Activated CD8-positive, alpha-beta memory T cell treated with anti-CD3 and anti-CD28 coated beads, Interleukin-2, amount 50 U/mL, for 24 hours (primary cell): Measurements from ENCODE around the gene ZCCHC18.
"Not testable (repeated sequence)": the region's sequence is repeated elsewhere in the genome, so short reads cannot be mapped to it uniquely, and the experiment has no call there.

Source experiments
- DNase-seq: peaks from one replicate; pipeline ENCODE4 v3.0.0-alpha.2; 2020; ENCODE audit errors: extremely low read depth

The ZCCHC18 gene

DNA sequence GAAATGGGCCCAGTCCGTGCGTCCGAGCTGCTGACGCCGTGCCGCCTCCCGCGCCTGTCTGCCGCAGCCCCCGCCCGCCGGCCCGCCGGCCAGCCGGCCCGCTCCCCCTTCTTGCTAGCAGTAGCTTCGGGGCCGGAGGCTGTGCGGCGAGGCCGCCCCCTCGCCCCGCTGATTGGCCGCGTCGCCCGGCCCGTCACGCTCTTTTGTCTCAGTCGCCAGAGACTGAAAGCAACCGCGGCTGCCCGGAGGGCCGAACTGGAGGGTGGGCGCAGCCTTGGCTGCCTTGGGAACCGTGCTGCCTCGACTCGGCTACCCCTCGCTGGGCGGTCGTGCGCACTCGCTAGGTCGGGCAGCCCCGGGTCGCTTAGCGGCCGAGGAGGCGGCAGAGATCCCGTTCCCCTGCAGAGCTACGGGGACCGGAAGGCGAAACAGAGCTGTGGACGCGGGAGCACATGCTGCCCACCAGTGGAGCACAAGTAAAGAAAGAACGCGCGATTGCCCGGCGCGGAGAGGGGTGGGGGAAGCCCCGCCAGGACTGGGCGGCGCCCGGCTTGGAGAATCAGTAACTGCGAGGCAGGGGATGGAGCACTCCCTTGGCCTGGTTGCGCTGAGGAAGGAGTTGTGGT lies at the start of gene ZCCHC18:
ZCCHC18 (plus strand) TSS at position 198 of the 626 bp plus-strand sequence. CDS start 1,589 bp downstream, outside the sequence.
- DNase-seq, result no peak

DNA sequence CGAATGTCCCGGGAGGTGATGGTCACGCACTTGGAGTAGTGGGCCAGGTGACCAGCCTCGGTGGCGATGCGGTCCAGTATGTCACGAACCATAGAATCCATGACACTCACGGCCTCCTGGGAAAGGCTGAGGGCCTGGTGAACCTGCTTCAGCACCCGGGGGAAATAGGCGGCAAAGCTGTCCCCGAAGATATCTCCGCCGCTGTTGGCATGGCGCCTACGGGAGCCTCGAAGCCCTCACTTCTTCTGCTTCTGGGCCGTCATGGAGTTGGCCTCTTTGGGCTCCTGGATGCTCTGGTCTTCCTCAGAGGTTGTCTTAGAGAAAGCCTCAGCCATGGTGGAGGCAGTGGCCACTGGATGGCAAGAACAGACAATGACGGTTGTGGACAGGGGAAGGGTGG lies 49.7 kb upstream of the ZCCHC18 start:
- not testable (repeated sequence) for DNase-seq

DNA sequence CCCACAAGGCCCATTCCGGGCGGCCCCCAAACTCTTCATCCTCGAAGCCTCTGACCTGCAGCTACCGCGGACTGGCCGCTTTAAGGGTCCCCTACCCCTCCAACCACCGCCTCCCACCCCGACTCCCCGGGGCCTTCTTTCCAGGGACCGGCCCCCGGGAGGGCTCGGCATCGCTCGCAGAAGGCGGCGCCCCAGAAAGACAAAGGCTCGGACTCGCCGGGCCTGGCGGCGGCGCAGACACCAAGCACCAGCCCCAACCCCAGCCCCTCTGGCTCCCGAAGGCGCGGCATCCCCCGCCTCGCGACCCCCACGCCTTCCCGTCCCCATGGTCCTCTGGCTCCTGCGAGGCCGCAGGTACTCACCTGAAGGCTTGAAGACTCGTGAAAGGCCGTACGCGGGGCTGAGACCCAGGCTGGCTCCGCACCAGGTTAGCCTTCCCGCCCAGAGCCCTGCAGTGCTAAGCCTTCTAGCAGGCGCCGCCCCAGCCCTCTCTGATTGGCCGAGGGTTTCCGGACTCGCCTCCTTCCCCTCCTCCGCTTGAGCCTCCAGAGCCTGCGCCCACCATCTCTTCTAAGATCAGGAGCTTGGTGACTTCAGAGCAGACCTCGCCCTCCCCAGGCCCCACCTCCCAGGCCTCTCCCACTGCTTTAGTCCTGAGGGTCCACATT lies 36.4 kb upstream of the ZCCHC18 start, which contains the start of gene TMSB15C:
TMSB15C (minus strand) TSS at position 459 of the 668 bp plus-strand sequence.
- DNase-seq, result not testable (repeated sequence)

DNA sequence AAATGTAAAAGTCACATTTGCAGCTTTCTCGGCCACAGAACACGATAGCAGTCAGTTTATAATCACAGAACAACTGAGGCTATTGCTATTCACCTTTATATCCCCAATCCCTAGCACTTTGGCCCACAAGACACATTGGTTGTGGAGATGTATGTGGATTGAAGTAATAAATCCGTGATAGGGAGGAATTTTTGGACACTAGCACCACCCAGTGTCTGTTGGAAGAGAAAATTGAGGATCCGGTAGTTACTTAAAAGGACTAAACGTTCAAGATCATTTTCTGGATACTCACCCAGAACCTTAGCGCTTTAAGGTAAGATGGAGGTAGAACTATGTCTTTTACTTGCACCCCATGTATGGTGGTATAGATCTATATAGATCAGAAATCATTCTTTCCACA lies 34.5 kb upstream of the ZCCHC18 start:
- not testable (repeated sequence) for DNase-seq

DNA sequence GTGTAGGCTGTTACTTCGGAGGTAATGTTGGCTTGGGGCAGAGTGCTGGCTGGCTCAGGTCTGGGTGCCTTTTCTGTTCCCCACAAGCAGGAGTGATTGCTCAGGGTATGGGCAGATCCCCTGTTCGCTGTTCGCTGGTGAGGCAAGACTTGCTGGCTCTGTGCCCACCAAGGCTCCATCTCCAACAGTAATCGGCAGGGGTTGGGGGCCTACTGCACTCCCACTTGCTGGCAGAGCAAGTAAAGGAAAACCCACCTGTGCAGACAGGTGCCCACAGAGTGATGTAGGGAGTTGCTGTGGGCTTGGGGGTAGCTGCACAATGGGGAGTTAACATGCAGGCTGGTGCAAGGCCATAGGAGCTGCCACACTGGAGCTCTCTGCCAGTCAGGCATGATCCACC lies 28.3 kb upstream of the ZCCHC18 start:
- DNase-seq, result no peak

DNA sequence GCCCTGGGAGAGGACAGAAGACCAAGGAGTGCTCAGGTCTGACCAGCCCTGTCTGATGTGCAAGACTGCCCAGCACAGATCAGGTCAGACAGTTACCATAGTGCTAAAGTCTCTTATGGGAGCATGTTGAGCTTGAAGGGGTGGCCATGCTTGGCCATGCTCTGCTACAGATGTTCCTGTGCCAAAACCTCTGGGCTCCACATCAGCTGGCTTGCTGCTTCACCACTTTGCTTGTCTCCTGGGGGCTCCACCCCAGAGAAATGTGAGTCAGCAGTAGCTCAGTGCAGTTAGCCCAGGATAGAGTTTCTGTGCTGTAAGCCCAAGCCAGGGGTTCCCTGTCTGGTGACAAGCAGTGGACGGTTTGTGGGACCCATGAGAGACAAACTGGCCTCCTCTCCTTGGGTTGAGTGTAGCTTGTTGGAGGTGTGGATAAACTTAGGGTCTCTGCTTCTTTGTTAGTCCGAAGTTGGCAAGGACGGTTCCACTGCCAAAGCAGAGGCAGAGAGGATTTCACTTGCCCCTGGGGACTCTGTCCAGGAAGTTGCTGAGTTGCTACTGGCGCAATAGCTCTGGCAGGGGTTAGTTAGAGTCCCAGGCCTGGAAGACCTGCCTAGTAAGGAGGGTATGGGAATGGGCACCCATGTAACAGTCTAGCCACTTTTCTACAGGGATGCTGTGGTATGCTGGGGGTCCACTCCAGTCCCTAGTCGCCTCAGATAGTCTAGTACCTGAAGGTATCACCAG lies 27.6 kb upstream of the ZCCHC18 start:
- no peak for DNase-seq

DNA sequence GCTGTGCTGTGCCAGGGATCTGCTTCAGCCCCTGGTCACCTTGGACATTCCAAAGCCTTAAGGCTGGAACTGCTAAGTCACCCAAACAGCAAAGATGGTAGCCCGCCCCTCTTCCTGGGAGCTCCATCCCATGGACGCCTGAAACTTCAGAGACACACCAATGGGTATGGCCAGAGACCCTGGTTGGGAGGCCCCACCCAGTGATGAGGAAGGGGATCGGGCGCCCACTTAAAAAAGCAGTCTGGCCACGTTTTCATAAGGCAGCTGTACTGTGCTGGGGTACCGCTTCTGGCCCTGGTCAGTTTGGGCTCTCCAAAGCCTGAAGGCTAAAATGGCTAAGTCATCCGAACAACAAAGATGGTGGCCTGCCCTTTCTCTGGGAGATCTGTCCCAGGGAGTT lies 26.8 kb upstream of the ZCCHC18 start:
- DNase-seq, result no peak

DNA sequence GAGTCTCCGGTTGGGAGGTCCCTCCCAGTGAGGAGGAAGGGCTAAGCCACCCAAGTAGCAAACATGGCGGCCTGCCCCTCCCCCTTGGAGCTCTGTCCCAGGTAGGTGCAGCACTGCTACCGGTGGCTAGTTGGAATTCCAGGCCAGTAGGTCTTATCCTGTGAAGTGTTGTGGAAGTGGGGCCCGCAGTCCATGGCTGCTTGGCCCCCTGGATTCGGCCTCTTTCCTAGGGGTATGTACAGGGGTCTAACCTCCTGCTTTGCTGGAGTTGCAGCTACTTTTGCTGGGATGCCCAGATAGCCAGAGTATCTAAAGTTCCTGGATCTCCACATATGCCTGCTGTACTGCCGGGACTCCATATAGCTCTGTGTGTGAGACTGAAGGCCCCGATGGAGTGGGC lies 26.4 kb upstream of the ZCCHC18 start:
- DNase-seq, result no peak

DNA sequence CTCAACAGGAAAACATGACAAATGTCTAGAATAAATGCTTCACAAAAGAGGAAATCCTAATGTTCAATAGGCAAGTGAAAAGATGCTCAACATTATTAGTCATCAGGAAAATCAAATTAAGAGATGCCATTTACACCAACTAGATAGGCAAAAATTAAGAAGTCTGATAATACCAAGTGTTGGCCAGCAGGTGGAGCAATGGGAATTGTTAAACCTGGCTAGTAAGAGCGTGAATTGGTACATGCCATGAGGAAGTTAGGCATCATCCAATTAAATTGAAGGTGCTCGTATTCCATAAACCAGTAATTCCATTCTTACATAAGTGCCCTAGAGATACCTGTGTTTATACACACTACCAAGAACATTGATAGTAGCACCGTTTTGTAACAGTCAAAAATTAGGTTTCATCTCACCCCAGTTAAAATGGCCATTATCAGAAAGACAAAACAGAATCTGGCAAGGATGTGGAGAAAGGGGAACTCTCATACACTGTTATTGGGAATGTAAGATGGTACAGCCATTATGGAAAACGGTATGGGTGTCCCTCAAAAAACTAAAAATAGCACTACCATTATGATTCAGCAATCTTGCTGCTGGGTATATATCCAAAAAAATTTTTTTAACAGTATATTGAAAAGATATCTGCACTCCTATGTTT lies 14.0 kb upstream of the ZCCHC18 start:
- no peak for DNase-seq

DNA sequence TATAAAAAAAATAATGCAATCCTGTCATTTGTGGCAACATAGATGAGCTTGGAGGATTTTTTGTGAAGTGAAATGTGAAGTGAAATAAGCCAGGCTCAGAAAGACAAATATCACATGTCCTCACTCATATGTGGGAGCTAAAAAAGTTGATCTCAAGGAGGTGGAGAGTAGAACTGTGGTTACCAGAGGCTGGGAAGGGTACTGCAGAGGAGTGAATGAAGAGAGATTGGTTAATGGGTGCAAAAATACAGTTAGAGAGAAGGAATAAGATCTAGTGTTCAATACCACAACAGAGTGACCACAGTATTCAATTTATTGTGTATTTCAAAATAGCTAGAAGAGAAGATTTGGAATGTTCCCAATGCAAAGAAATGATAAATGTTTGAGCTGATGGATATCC lies 13.4 kb upstream of the ZCCHC18 start:
- DNase-seq, result no peak

DNA sequence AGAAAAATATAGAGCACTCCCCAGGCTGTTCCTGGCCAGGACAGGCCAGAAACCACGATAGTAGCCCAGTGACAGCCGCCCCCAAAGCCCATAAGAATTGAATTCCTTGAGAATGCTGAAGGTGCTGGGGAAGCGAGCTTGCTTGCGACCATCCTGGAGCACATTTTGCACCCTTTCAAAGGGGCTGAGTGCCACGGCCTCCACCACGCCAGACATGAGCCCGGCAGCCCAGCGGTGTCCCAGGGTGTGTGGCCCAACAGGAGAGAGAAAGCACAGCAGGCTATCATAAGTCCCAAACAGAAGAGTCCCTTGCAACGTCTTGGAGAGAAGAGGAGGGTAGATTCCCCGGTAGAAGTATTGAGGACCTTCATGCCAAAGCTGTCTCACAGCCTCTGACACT lies 7.6 kb upstream of the ZCCHC18 start:
- DNase-seq, result no peak

DNA sequence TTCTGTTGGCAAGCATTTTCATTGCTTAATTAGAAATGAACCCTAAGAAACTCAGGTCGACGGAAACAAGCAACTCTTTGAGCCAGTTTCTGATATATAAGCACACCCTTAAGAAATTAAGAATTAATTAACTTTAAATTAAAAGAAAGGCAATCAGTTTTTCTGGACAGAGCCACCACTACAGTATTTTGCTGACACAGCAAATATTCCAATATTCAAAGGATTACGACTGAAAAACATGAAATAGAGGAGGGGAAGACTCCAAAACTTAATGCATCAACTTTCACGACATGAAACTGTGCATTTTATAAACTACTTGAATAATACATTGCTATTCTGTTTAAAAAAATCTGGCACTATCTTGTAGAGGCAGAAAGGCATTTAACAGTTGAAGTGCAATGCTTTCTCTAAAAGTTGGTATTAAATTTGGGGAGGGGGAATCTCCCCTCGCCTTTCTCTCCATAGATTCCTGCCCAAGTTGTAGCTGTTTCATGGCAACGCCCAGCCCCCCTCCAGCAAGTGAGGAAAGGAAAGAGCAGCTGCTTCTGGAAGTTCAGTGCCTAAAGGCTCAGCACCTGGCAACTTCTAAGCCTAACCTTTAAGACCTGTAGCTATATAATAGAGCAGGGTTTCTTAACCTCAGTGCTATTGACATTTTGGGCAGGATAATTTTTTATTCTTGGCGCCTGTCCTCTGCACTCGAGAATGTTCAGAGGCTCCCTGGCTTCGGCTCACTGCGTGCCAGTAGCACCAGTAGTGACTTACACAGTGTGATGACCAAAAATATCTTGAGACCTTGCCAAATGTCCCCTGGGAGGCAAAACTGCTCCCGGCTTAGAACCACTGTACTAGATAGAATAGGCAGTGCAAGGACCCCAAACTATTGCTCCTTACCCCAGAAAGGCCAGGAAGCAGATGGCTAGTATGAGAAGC lies 6.7 kb upstream of the ZCCHC18 start:
- no peak for DNase-seq

DNA sequence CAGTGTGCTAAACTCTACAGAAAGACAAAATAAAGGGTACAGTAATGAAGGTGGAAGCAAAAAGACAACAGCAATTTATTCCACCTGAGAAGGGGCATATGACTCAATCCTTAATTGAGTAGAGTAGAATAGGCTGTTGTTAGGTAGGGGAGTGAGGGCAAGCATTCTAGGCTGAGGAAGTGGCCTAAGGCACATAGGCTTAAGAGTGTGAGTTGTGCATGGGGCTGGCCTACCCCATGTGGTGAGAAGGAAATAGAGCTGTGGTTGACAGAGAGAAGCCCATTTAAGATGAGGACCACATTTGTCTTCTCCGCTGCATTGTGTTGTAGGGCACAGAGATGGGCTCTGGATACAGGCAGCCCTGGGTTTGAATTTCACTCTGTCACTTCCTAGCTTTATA lies 3.4 kb upstream of the ZCCHC18 start:
- DNase-seq, result no peak

DNA sequence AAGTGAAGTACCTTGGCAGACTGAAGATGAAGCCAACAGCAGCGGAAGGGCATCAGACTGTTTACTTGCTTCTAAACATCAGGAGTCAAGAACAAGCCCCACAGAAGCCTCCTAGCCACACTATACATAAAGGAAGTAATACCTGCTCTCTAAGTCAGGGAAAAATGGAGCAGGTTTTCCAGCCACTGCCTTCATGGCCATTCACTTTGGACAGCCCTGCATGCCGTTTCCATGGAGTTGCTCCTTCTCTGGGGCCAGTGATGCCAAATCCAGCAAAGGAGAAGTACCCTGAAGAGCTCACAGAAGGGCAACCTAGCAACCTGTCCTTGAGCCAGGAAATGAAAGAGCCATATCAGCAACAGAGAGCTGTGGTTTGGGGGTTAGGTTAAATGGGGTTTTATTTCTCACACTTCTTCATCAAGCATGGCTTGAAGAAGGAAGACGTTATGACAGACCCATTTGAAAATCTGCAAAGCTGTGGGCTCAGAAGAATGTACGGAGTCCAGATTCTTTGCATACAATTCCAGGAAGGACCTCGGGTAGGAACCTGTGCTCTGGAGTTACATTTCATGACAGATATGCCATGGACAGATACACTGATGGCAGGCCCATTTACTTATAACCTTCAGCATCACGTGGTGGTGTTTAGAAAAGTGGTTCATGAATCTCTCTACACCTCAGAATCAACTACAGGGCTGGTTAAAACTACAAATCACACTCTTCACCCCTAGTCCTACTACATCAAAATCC lies 1.7 kb upstream of the ZCCHC18 start:
- DNase-seq, result not testable (repeated sequence)

DNA sequence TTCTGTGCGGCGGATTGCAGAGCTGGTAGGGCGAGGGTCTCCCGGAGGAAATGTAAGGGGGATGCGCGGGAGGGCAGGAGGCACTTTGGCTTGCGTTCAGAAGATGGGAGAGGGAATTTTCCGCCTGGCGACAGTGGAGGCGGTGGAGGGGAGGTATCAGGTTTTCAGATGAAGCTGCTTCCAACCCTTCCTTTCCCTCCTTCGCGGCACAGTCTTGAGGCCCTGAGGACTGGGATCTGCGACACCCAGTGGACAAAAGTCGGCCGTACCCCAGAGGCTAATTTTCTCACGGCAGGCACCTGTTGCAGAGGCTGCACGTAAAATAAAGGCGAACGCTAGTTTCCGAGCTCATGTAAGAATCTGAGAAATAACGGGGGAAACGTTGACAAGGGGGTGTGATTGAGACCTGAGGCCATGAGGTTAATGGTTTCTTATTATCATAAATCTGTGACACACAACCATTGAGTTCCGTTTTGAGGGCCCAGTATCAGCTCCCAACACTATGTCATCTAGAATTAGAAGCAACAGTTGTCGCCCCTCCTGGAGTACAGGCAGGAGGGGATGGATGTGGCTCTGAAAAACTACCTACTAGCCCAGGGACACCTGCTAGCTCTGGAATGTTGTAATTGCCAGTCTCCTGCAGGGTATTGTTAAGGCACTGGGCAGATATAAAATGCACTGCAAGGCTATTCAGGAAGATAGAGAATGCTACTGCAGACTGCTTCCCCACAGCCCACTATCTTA lies 1.1 kb downstream of the ZCCHC18 start:
- no peak for DNase-seq

DNA sequence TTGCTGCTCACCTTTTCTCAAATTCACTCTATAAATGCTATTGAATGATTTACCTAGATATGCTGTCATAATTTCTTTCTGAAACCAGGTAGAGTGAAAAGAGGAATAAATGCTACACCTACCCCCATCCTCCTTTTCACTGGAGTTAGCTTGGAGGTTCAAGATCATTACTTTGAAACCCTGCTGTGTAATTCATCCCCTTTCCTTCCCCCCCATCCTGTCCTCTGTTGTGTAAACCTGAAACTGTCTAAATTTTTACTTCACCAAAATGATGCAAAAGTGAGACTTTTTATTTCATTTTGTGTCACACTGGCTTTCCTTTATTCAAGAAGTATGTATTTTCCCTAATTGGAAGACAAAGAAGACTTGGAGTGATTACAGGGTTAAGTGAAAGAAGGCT lies 5.4 kb downstream of the ZCCHC18 start:
- DNase-seq, result no peak

DNA sequence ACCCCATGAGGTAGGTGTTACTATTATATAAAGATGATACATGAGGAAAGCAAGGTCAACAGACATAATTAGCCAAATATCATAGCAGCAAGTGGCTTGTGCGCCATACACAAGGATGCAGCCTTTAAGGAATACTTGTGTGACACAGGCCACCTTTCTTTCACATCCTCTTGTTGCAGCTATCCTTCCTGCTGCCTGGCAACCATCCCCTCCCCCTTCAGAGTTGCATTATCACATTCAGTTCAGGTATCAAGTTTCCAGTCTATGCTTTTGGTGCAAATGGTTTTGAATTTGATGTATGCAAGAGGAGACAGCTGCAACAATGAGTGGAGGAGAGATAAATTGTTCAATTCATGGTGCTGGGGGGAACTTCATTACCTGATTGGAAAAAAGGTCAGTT lies 6.4 kb downstream of the ZCCHC18 start:
- DNase-seq, result no peak

DNA sequence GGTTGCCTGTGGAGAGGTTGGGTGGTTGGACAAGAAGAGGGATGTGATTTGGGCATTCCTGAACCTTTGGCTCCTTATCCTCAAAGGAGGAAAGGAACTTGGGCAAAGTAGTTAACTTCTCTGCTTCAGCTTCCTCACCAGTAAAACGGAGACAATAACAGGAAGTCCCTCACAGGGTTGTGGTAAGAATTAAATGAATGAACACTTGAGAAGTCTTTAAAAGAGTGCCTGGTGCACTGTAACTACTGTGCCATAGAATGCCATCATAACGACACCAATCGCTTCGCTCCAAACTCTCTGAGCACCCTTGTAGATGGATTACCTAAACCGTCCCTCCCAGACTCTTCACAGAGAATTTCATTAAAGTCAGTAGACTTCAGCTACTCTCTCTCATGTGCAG lies 10.5 kb downstream of the ZCCHC18 start:
- DNase-seq, result no peak

DNA sequence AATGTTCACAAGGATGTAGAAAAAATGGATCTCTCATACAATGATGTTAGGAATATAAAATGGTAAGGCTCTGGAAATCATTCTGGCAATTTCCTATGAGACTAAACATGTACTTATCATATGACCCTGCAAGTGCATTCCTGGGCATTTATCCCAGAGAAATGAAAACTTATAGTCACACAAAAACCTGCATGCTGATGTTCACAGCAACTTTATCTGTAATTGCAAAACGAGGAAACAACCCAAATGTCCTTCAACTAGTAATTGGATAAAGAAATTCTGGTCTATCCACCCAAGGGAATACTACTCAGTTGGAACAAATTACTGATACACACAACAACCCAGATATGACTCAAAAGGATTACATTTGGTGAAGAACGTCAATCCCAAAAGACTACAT lies 14.5 kb downstream of the ZCCHC18 start:
- DNase-seq, result no peak

DNA sequence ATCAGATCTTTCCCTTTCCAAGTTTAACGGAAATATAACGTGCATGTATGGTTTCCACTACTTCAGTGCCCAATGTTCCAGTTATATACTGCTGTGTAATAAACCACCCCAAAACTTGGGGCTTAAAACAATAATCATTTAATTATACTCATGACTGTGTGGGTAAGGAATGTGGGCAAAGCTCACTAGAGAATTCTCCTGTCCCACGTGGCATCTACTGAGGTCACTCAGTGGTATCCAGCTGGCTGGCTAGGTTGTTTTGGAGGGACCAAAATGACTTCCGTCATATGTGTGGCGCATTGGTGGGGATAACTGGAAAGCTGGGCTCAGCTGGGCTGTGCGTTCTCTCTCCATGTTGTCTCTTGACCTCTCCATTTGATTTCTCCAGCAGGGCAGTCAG lies 18.5 kb downstream of the ZCCHC18 start:
- no peak for DNase-seq
